Psoas muscle (tissue), 8 donors: ENCODE data around the gene CHFR. TPM values are rescaled to one million over a fixed set of nuclear protein-coding genes. Genes with fewer than 3 reads are reported as not detected.
"Not testable (repeated sequence)": the region's sequence is repeated elsewhere in the genome, so short reads cannot be mapped to it uniquely, and the experiment has no call there.

Experiments
- ATAC-seq, 4 donors: fragments of 200-7000 bp; cut with Tn5 transposase; one replicate each; pipeline ENCODE4 v1.9.1; 2020; ENCODE audit warnings: moderate library complexity in 3 of 4, mild to moderate bottlenecking in 2 of 4
- DNase-seq, 2 donors: peaks; one replicate each; pipeline ENCODE4 v3.0.0-alpha.2; 2020
- H3K27ac ChIP-seq: fragments of 200-600 bp; one replicate; pipeline ENCODE4 v1.8.0; 2022
- H3K27me3 ChIP-seq, 3 donors: fragments of 200-600 bp in 1 of 3; one replicate each; pipeline versions ENCODE4 v1.6.1 to v1.8.0; 2013 to 2022; ENCODE audit warnings: low read length in 2 of 3, mild to moderate bottlenecking in 2 of 3, moderate library complexity in 1 of 3; ENCODE audit not compliant: insufficient read depth in 3 of 3
- H3K36me3 ChIP-seq, 2 donors: fragments of 200-600 bp in 1 of 2; one replicate each; pipeline versions ENCODE4 v1.6.1 to v1.8.0; 2013 to 2022; ENCODE audit warnings: low read depth in 1 of 2, mild to moderate bottlenecking in 1 of 2, moderate library complexity in 1 of 2; ENCODE audit not compliant: insufficient read depth in 1 of 2
- H3K4me1 ChIP-seq: fragments of 200-600 bp; one replicate; pipeline ENCODE4 v1.8.0; 2022
- H3K4me3 ChIP-seq: fragments of 200-600 bp; one replicate; pipeline ENCODE4 v1.8.0; 2022; ENCODE audit warnings: mild to moderate bottlenecking
- H3K9me3 ChIP-seq: fragments of 200-600 bp; one replicate; pipeline ENCODE4 v1.8.0; 2022
- WGBS, 3 donors: extraction: QIAGEN DNeasy Blood & Tissue Kit; methylation state at CpG; one replicate each; pipeline versions ENCODE4 v1.1.6 to v1.1.7; 2013; 5-methylcytosine and 5-hydroxymethylcytosine counted together
- intact Hi-C, 2 donors: fragments of 100-400 bp; cut with DNase I; formaldehyde crosslinking; loops; one replicate each; pipeline versions ENCODE4 v1.11.0 to v1.14.2; 2022
- polyA plus RNA-seq, 3 donors: library from polyadenylated mRNA; stranded (reverse); fragments of 200-250 nt; gene quantifications; one replicate each; pipeline ENCODE4 v1.2.3, GENCODE V29; 2013
- total RNA-seq, 4 donors: library from RNA; stranded (reverse); fragmentation: NEBNext Ultra II Directional in 2 of 4; extraction: Animal tissue kit (Norgen Biotek cat#: 25700) in 2 of 4; gene quantifications; one replicate each; pipeline versions ENCODE4 v1.2.1 to v1.2.4, GENCODE V29; 2021 to 2023
- TF ChIP-seq, protein P1 (sequence below): fragments of 200-600 bp; IDR thresholded peaks from one replicate; pipeline ENCODE4 v1.8.0; 2022; ENCODE audit warnings: antibody characterized with exemption
- donor health status: healthy with polysubstance abuse.
- donor health status: DM: no; HTN: no; CAD: no; lungs with moderate emphysema.
- donor health status: Bipolar disorder and iron deficiency.
- donor health status: healthy.
- donor health status: DM: yes; HTN: yes; CAD: no.
- donor health status: DM: no; HTN: no; CAD: no.
- donor health status: DM: no; HTN: no; CAD: no.
- donor health status: DM: yes; HTN: yes; CAD: no.

CHFR gene
- total and polyA plus RNA-seq, 7 donors = 7.0 to 15.0 (median 9.8) TPM

DNA sequence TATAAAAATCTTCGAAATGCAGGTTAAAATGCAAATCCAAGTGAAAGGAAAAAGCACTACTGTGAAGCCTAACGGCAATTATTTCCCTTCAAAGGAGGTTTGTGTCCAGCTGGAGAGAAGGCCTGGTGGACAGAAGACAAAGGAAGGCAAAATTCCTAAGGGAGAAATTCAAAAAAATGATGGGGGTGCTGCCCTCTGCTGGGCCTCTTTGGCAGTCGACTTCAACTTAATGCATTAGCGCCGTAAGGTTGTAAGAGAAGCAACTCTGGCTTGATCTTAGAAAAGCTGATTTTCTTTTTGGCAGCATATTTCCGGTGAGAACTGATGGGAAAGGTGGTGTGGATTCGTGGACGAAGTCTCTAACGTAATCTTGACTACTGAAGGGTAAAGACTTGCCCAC lies 34.3 kb upstream of the CHFR start:
- DNase-seq (no peak), ATAC-seq (no peak)
- Histone ChIP-seq H3K4me1 (no peaks in the 10 kb centered on the region), H3K36me3 (peaks cover 13% of the 10 kb centered on the region in 2 donors), H3K27me3 (no peaks in the 10 kb centered on the region), H3K4me3 (no peak overlapping the region), H3K27ac (no peak overlapping the region), H3K9me3 (peaks cover 98% of the 10 kb centered on the region)
- intact Hi-C loops = loop anchor here in 1 of 2 donors (10.0 kb wide), 1 partner anchor 93 kb away; no protein-coding TSS in a partner anchor
- WGBS, 3 donors = 73 to 75% (median 73%) methylated on average over 9 of the region's 9 CpGs
- TF ChIP-seq, protein P1, sequence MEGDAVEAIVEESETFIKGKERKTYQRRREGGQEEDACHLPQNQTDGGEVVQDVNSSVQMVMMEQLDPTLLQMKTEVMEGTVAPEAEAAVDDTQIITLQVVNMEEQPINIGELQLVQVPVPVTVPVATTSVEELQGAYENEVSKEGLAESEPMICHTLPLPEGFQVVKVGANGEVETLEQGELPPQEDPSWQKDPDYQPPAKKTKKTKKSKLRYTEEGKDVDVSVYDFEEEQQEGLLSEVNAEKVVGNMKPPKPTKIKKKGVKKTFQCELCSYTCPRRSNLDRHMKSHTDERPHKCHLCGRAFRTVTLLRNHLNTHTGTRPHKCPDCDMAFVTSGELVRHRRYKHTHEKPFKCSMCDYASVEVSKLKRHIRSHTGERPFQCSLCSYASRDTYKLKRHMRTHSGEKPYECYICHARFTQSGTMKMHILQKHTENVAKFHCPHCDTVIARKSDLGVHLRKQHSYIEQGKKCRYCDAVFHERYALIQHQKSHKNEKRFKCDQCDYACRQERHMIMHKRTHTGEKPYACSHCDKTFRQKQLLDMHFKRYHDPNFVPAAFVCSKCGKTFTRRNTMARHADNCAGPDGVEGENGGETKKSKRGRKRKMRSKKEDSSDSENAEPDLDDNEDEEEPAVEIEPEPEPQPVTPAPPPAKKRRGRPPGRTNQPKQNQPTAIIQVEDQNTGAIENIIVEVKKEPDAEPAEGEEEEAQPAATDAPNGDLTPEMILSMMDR = no peak

DNA sequence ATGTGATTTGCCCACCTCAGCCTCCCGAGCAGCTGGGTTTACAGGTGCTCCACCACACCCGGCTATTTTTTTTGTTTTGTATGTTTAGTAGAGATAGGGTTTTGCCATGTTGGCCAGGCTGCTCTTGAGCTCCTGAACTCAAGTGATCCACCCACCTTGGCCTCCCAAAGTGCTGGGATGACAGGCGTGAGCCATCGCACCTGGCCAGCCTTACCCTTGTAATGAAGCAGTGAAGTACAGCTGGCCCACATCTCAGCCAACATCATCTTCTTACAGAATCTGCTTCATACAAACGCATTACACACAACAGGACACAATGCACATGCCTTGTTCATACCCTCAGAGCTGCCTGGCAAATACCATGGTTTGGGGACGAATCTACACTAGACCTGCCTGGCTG lies 31.3 kb upstream of the CHFR start:
- 95 to 97% (median 96%) methylated on average over 6 of the region's 6 CpGs for WGBS, 3 donors
- DNase-seq (no peak), ATAC-seq (no peak)
- TF ChIP-seq, protein P1 = no peak
- intact Hi-C loops = no loop called here
- Histone ChIP-seq H3K27me3 (no peaks in the 10 kb centered on the region), H3K27ac (no peak overlapping the region), H3K9me3 (peaks cover 95% of the 10 kb centered on the region), H3K4me3 (no peak overlapping the region), H3K36me3 (peaks cover 3 to 4% of the 10 kb centered on the region in 2 donors), H3K4me1 (no peaks in the 10 kb centered on the region)

DNA sequence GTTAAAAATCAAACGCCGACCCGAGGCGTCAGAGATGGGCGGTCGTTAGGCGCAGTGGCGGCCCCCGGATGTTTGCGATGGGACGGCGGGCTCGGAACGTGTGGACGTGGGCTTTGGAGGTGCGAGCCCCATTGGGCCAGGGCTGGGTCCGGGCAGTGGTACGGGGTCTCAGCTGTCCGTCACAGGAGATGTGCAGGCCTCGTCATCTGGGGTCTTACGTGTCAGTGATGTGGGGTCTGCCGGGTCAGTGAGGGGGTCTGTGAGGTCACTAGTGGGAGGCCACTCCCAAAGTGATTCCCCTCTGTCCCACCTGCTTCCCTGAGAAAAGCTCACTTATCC lies 21.6 kb upstream of the CHFR start:
- Histone ChIP-seq H3K27ac (peak overlapping the region; percentile 36), H3K27me3 (peaks cover 0 to 28% (median 0%) of the 10 kb centered on the region in 3 donors), H3K36me3 (no peaks in the 10 kb centered on the region), H3K9me3 (peaks cover 30% of the 10 kb centered on the region), H3K4me1 (no peaks in the 10 kb centered on the region), H3K4me3 (peak overlapping the region; percentile 64)
- DNase-seq = no peak
- 0 to 2% (median 1%) methylated on average over 22 of the region's 22 CpGs for WGBS, 3 donors
- peak in 3 of 4 donors; percentile 7 to 22 (median 11) for ATAC-seq
- intact Hi-C loops = no loop called here
- TF ChIP-seq, protein P1 = no peak

DNA sequence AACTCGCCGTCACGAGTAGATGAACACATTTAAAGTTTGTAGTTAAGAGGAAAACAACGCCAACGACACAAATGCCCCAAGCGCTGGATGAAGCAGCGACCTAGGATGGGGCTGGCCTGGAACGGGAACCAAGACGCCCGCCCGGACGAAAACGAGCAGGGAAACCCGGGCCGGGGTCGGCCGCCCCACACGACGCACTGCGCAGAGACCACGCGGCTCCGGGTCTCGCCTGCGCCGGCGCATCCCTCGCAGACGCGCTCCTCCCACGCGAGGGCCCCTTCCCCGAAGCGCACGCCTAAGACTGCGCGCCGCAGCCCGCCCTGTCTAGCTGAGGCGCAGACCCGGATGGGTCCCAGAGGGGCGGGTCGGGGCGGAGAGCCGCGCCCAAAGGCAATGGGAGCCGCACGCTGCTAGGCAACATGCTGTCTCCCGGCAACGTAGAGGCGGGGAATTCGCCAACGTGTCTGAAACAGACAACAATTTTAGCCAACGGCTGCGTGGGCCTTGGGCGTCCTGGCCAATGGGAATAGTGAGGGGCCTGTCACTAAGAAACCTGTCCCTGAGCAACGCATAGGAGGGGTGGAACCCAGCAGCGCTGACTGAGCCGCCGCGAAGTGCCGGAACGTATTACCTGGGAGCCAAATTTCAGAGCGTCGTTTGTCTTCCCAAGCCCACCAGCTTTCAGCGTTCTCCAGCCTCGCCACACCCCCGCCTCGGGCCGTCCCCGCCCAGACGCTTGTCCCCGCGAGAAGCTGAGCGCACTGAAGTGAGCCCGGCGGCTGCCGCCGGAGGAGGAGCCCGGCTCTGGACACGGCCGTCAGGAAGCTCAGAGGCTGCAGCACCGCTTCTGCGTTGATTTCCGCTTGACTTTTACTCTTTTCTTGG lies 21.0 kb upstream of the CHFR start:
- no peaks in the 10 kb centered on the region for H3K4me1 ChIP-seq
- H3K4me3 ChIP-seq = peak overlapping the region; percentile 64
- TF ChIP-seq, protein P1 = no peak
- WGBS, 3 donors = 1% methylated on average over 79 to 85 of the region's 85 CpGs
- ATAC-seq (peak; percentile 87 to 95 (median 90)), DNase-seq (peak; percentile 93 to 97)
- peak overlapping the region; percentile 41 for H3K27ac ChIP-seq
- intact Hi-C loops = no loop called here
- peaks cover 0 to 28% (median 0%) of the 10 kb centered on the region in 3 donors for H3K27me3 ChIP-seq
- H3K36me3 ChIP-seq = no peaks in the 10 kb centered on the region
- peaks cover 27% of the 10 kb centered on the region for H3K9me3 ChIP-seq

DNA sequence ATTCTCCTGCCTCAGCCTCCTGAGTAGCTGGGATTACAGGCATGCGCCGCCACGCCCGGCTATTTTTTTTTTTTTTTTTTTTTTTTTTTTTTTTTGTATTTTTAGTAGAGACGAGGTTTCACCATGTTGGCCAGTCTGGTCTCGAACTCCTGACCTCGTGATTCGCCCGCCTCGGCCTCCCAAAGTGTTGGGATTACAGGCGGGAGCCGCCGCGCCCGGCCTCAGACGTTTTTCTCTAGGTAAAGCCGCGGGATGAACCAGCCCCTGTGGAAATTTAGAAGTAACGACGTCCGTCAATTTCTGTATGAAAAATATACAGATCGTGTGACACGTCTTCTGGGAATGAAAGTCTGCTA lies 20.4 kb upstream of the CHFR start:
- peak in 1 of 2 donors; percentile 49 for DNase-seq
- intact Hi-C loops, H3K4me1 ChIP-seq, ATAC-seq, H3K36me3 ChIP-seq: not testable (repeated sequence)
- peaks cover 0 to 28% (median 0%) of the 10 kb centered on the region in 3 donors for H3K27me3 ChIP-seq
- 5 to 6% (median 6%) methylated on average over 19 to 23 of the region's 23 CpGs for WGBS, 3 donors
- H3K9me3 ChIP-seq = peaks cover 29% of the 10 kb centered on the region
- H3K27ac ChIP-seq = peak overlapping the region; percentile 41
- H3K4me3 ChIP-seq = peak overlapping the region; percentile 64
